A673 (cell line): ENCODE data around the gene UMAD1.

Experiments used
- EZH2 ChIP-seq: fragments of 200-600 bp; sonication (generic); IDR thresholded peaks from 2 replicates; pipeline ENCODE4 v1.6.1; 2017; ENCODE audit warnings: borderline replicate concordance, low read depth, mild to moderate bottlenecking, mixed read lengths, antibody characterized with exemption, low read length; ENCODE audit not compliant: poor library complexity, severe bottlenecking
- TF ChIP-seq, protein P1 (sequence below): fragments of 300-800, 200-600 bp; sonication (generic); conservative IDR thresholded peaks from 2 replicates; pipeline ENCODE4 v1.5.1; 2017; ENCODE audit warnings: low read depth, mild to moderate bottlenecking, antibody characterized with exemption, low read length, moderate library complexity, mixed read lengths

DNA sequence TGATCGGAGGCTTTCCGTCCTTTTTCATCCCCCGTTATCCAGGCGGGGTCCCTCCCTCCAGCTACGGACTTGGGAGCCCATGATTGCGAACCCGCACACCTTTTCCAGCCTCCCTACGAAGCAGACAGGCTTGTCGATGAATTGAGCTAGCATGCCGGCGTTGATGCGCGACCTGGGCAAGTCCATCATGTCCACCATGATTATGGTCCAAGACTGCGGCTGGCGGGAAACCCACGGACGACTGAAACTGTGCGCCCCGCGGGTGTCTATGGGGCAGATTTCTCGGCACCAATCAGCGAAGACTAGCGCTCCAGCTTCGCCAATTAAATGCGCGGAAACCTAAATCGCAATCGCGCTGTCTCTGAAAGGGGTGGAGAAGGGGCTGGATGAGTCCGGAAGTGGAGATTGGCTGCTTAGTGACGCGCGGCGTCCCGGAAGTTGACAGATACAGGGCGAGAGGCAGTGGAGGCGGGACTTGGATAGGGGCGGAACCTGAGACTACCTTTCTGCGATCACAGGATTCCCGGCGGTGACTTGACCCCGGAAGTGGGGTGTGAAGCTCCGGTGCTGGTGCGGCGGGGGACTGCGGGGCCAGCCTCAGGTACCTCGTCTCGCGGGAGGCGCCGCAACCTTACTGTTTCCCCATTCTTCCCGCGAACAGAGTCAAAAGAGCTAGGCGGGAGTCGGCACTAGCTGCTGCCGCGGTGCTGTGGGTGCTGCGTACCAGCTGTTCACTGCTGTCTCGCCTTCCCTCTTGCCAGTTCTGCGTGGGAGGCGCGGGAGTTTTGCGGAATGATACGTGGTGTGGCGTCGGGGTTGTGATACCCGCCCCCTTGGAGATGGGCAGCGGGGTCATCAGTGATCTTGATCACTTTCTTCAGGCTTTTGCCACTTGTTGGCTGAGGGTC, at the start of gene UMAD1:
- TF ChIP-seq, protein P1, sequence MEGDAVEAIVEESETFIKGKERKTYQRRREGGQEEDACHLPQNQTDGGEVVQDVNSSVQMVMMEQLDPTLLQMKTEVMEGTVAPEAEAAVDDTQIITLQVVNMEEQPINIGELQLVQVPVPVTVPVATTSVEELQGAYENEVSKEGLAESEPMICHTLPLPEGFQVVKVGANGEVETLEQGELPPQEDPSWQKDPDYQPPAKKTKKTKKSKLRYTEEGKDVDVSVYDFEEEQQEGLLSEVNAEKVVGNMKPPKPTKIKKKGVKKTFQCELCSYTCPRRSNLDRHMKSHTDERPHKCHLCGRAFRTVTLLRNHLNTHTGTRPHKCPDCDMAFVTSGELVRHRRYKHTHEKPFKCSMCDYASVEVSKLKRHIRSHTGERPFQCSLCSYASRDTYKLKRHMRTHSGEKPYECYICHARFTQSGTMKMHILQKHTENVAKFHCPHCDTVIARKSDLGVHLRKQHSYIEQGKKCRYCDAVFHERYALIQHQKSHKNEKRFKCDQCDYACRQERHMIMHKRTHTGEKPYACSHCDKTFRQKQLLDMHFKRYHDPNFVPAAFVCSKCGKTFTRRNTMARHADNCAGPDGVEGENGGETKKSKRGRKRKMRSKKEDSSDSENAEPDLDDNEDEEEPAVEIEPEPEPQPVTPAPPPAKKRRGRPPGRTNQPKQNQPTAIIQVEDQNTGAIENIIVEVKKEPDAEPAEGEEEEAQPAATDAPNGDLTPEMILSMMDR: no peak
- TF ChIP-seq EZH2: no peak
